Parathyroid adenoma (tissue), 2 donors: Measurements from ENCODE around the gene CEBPA.

ENCODE experiments used
- H2AFZ ChIP-seq: fragments of 300-600 bp; sonication (generic); one replicate; pipeline ENCODE4 v1.7.0; 2017; ENCODE audit warnings: antibody characterized with exemption, mild to moderate bottlenecking
- H3K27ac ChIP-seq: fragments of 300-600 bp; sonication (generic); one replicate; pipeline ENCODE4 v1.7.0; 2017
- H3K27me3 ChIP-seq: fragments of 300-600 bp; sonication (generic); one replicate; pipeline ENCODE4 v1.7.0; 2017; ENCODE audit warnings: low read length; ENCODE audit not compliant: control insufficient read depth, insufficient read depth
- H3K36me3 ChIP-seq: fragments of 300-600 bp; sonication (generic); one replicate; pipeline ENCODE4 v1.7.0; 2017; ENCODE audit warnings: low read length; ENCODE audit not compliant: control insufficient read depth, insufficient read depth
- H3K4me1 ChIP-seq: fragments of 300-600 bp; sonication (generic); one replicate; pipeline ENCODE4 v1.7.0; 2017; ENCODE audit warnings: control low read depth
- H3K4me2 ChIP-seq: fragments of 300-600 bp; sonication (generic); one replicate; pipeline ENCODE4 v1.7.0; 2017; ENCODE audit warnings: low read length
- H3K4me3 ChIP-seq: fragments of 300-600 bp; sonication (generic); one replicate; pipeline ENCODE4 v1.7.0; 2017; ENCODE audit warnings: low read depth, low read length
- H3K79me2 ChIP-seq: fragments of 300-600 bp; sonication (generic); one replicate; pipeline ENCODE4 v1.7.0; 2017; ENCODE audit warnings: control low read depth
- H3K9ac ChIP-seq: fragments of 300-600 bp; sonication (generic); one replicate; pipeline ENCODE4 v1.7.0; 2017; ENCODE audit warnings: mild to moderate bottlenecking
- H3K9me3 ChIP-seq: fragments of 300-600 bp; sonication (generic); one replicate; pipeline ENCODE4 v1.7.0; 2017; ENCODE audit warnings: low read length; ENCODE audit not compliant: control insufficient read depth
- TF ChIP-seq, protein P1 (sequence below): fragments of 300-600 bp; sonication (generic); IDR thresholded peaks from one replicate; pipeline ENCODE4 v1.7.0; 2017; ENCODE audit warnings: antibody characterized with exemption, mild to moderate bottlenecking
- donor health status: primary hyperparathyroidism.

Gene CEBPA

DNA sequence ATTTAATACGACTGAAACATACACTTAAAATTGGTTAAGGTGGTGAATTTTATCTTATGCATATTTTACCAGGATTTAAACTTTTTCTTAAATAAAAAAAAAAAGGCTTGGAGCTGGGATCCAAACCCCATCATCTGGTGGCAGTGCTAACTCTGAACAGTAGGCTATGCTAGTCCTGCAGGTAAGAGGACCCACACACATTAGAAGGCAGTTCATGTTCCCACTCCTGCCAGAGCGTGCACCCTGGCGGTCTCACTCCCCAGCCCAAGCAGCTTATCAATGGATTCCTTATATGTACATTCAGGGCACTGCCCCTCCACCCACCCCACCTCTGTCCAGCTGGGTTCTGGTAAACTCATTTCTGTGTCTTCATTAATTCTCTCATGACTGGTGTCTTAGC is 31.3 kb upstream of the CEBPA start:
- TF ChIP-seq, protein P1, sequence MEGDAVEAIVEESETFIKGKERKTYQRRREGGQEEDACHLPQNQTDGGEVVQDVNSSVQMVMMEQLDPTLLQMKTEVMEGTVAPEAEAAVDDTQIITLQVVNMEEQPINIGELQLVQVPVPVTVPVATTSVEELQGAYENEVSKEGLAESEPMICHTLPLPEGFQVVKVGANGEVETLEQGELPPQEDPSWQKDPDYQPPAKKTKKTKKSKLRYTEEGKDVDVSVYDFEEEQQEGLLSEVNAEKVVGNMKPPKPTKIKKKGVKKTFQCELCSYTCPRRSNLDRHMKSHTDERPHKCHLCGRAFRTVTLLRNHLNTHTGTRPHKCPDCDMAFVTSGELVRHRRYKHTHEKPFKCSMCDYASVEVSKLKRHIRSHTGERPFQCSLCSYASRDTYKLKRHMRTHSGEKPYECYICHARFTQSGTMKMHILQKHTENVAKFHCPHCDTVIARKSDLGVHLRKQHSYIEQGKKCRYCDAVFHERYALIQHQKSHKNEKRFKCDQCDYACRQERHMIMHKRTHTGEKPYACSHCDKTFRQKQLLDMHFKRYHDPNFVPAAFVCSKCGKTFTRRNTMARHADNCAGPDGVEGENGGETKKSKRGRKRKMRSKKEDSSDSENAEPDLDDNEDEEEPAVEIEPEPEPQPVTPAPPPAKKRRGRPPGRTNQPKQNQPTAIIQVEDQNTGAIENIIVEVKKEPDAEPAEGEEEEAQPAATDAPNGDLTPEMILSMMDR, result peak; percentile 5
- no peak overlapping the region for H3K4me2 ChIP-seq

GRCh38 chr19:33333151-33333550 is 30.8 kb upstream of the CEBPA start:
- Histone ChIP-seq H3K27me3 (no peaks in the 10 kb centered on the region), H3K4me2 (no peak overlapping the region)
- TF ChIP-seq, protein P1, result no peak

More for the DNA sequence above, 31.3 kb upstream of the CEBPA start:
- no peak overlapping the region for H3K9ac ChIP-seq
- no peak overlapping the region for H2AFZ ChIP-seq
- H3K4me3 ChIP-seq, result no peak overlapping the region
- H3K9me3 ChIP-seq, result no peaks in the 10 kb centered on the region
- H3K36me3 ChIP-seq, result no peaks in the 10 kb centered on the region
- H3K27me3 ChIP-seq, result no peaks in the 10 kb centered on the region
- no peaks in the 10 kb centered on the region for H3K4me1 ChIP-seq
- no peak overlapping the region for H3K27ac ChIP-seq
- no peaks in the 10 kb centered on the region for H3K79me2 ChIP-seq

GRCh38 chr19:33332248-33332647 is 29.9 kb upstream of the CEBPA start:
- Histone ChIP-seq H3K36me3 (no peaks in the 10 kb centered on the region), H3K27me3 (no peaks in the 10 kb centered on the region), H2AFZ (no peak overlapping the region), H3K79me2 (no peaks in the 10 kb centered on the region), H3K9ac (no peak overlapping the region), H3K4me1 (no peaks in the 10 kb centered on the region), H3K27ac (peak overlapping the region; percentile 2), H3K9me3 (no peaks in the 10 kb centered on the region), H3K4me2 (no peak overlapping the region), H3K4me3 (no peak overlapping the region)
- TF ChIP-seq, protein P1, result no peak

More at GRCh38 chr19:33333151-33333550, 30.8 kb upstream of the CEBPA start:
- no peak overlapping the region for H2AFZ ChIP-seq
- no peaks in the 10 kb centered on the region for H3K79me2 ChIP-seq
- H3K9ac ChIP-seq, result no peak overlapping the region
- no peak overlapping the region for H3K4me3 ChIP-seq
- H3K27ac ChIP-seq, result no peak overlapping the region
- no peaks in the 10 kb centered on the region for H3K36me3 ChIP-seq
- no peaks in the 10 kb centered on the region for H3K4me1 ChIP-seq
- H3K9me3 ChIP-seq, result no peaks in the 10 kb centered on the region

DNA sequence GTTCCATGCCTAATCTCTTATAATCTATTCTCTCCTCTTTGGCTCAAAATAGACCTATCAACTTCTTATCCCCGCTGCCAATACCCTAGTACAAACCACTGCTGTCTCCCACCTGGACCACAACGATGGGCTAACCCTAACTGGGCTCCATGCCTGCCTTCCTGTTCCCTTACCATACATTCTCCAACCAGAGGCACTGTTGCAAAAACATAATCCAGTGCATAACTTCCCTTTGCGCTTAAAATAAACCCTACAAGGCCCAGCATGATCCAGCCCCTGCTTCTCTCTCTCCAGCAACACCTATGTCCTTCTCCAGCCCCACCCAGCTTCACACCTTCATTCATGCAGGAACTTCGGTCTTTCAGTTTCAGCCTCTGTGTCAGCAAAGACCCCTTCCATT is 27.4 kb upstream of the CEBPA start:
- H2AFZ ChIP-seq, result no peak overlapping the region
- no peak overlapping the region for H3K9ac ChIP-seq
- no peaks in the 10 kb centered on the region for H3K9me3 ChIP-seq
- H3K36me3 ChIP-seq, result no peaks in the 10 kb centered on the region
- H3K4me3 ChIP-seq, result no peak overlapping the region
- no peaks in the 10 kb centered on the region for H3K27me3 ChIP-seq
- H3K27ac ChIP-seq, result no peak overlapping the region
- TF ChIP-seq, protein P1, result no peak
- H3K79me2 ChIP-seq, result no peaks in the 10 kb centered on the region
- no peaks in the 10 kb centered on the region for H3K4me1 ChIP-seq
- no peak overlapping the region for H3K4me2 ChIP-seq

DNA sequence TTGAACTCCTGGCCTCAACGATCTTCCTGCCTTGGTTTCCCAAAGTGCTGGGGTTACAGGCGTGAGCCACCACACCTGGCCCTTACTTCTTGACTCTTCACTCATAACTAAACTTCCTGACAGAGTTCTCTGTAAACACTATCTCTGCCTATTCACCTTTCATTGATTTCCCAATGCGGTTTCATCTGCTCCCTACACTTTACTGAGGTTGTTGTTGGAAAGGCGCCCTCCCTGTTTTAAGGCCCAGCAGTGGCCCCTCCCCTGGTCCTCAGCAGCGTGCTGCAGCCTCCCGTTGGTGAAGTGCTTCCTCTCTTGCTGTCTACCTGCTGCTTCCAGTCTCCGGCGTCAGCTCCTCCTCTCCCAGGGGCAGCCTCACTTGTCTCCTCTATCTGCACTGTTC is 26.7 kb upstream of the CEBPA start:
- Histone ChIP-seq H3K4me1 (no peaks in the 10 kb centered on the region), H3K79me2 (no peaks in the 10 kb centered on the region), H3K9me3 (no peaks in the 10 kb centered on the region), H3K36me3 (no peaks in the 10 kb centered on the region), H2AFZ (no peak overlapping the region), H3K27me3 (no peaks in the 10 kb centered on the region), H3K4me2 (no peak overlapping the region), H3K4me3 (no peak overlapping the region), H3K27ac (no peak overlapping the region), H3K9ac (no peak overlapping the region)
- TF ChIP-seq, protein P1, result no peak
